ENCODE measurements around the gene ANAPC2.

DNA sequence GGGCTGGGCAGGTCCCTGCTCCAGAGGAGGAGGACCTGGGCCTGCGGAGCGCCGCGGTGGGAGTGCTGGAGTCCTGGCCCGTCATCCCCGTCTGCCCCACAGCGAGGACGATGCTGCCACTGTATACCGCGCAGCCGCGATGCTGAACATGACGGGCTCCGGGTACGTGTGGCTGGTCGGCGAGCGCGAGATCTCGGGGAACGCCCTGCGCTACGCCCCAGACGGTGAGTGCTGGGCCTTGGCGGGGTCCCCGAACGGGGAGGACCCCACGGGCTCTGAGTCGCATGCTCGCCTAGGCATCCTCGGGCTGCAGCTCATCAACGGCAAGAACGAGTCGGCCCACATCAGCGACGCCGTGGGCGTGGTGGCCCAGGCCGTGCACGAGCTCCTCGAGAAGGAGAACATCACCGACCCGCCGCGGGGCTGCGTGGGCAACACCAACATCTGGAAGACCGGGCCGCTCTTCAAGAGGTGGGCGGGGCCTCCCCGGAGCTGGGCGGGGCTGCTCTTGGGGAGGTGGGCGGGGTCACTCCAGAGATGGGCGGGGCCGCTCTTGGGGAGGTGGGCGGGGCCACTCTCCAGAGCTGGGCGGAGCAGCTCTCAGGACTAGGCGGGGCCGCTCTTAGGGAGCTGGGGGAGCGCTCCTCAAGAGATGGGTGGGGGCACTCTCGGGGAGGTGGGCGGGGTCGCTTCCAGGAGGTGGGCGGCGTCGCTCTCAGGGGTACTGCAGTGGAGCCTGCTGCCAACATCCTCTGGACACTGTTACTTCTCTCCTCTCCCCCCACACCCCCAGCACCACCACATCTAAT lies 31.6 kb downstream of the ANAPC2 start:
- TF ChIP-seq EZH2 (IDR thresholded peaks at IDR 0.05; ENCODE audit: low read depth): no peak
- no peak for TF ChIP-seq CTCF (conservative IDR thresholded peaks at IDR 0.05)

All from PC-9 (cell line).